ENCODE measurements around the gene SDC1. TPM values are rescaled to one million over a fixed set of nuclear protein-coding genes. Genes with fewer than 3 reads are reported as not detected.

SDC1 gene
- total RNA-seq, 1 donor from 2014 or later = 0.59 TPM

- H3K4me1 Mint-ChIP-seq (ENCODE audit: low read depth) = no peaks in the 10 kb centered on the region
These were observed 45.5 kb downstream of the SDC1 start for GRCh38 chr2:20179466-20179754.

GRCh38 chr2:20178666-20179465 lies 46.1 kb downstream of the SDC1 start:
- no peak for DNase-seq (ENCODE audit: low spot score)
- no peaks in the 10 kb centered on the region for H3K36me3 Mint-ChIP-seq (ENCODE audit: low read depth)
- no peaks in the 10 kb centered on the region for H3K9me3 Mint-ChIP-seq
- no peak overlapping the region for H3K4me3 Mint-ChIP-seq (ENCODE audit: low read depth)
- H3K27me3 Mint-ChIP-seq (ENCODE audit: low read depth) = no peaks in the 10 kb centered on the region
- no peak overlapping the region for H3K27ac Mint-ChIP-seq
- no peaks in the 10 kb centered on the region for H3K4me1 Mint-ChIP-seq (ENCODE audit: low read depth)
- intact Hi-C loops (cut with micrococcal nuclease) = no loop called here

More at GRCh38 chr2:20179466-20179754, 45.5 kb downstream of the SDC1 start:
- DNase-seq (ENCODE audit: low spot score) = no peak
- Mint-ChIP-seq H3K36me3 (ENCODE audit: low read depth) (no peaks in the 10 kb centered on the region), H3K9me3 (no peaks in the 10 kb centered on the region), H3K27me3 (ENCODE audit: low read depth) (no peaks in the 10 kb centered on the region), H3K27ac (no peak overlapping the region), H3K4me3 (ENCODE audit: low read depth) (no peak overlapping the region)
- intact Hi-C loops (cut with micrococcal nuclease) = no loop called here

GRCh38 chr2:20178249-20178607 lies 46.7 kb downstream of the SDC1 start:
- intact Hi-C loops (cut with micrococcal nuclease) = no loop called here
- no peaks in the 10 kb centered on the region for H3K27me3 Mint-ChIP-seq (ENCODE audit: low read depth)
- H3K4me3 Mint-ChIP-seq (ENCODE audit: low read depth) = no peak overlapping the region
- H3K4me1 Mint-ChIP-seq (ENCODE audit: low read depth) = no peaks in the 10 kb centered on the region
- H3K9me3 Mint-ChIP-seq = no peaks in the 10 kb centered on the region
- no peaks in the 10 kb centered on the region for H3K36me3 Mint-ChIP-seq (ENCODE audit: low read depth)
- DNase-seq (ENCODE audit: low spot score) = no peak
- H3K27ac Mint-ChIP-seq = no peak overlapping the region

GRCh38 chr2:20177556-20178248 lies 47.2 kb downstream of the SDC1 start:
- Mint-ChIP-seq H3K4me1 (ENCODE audit: low read depth) (no peaks in the 10 kb centered on the region), H3K9me3 (no peaks in the 10 kb centered on the region), H3K36me3 (ENCODE audit: low read depth) (no peaks in the 10 kb centered on the region), H3K4me3 (ENCODE audit: low read depth) (no peak overlapping the region), H3K27me3 (ENCODE audit: low read depth) (no peaks in the 10 kb centered on the region), H3K27ac (no peak overlapping the region)
- intact Hi-C loops (cut with micrococcal nuclease) = no loop called here
- no peak for DNase-seq (ENCODE audit: low spot score)

GRCh38 chr2:20176760-20177159 lies 48.2 kb downstream of the SDC1 start:
- Mint-ChIP-seq H3K36me3 (ENCODE audit: low read depth) (no peaks in the 10 kb centered on the region), H3K4me1 (ENCODE audit: low read depth) (no peaks in the 10 kb centered on the region), H3K27ac (no peak overlapping the region), H3K4me3 (ENCODE audit: low read depth) (no peak overlapping the region), H3K9me3 (no peaks in the 10 kb centered on the region), H3K27me3 (ENCODE audit: low read depth) (no peaks in the 10 kb centered on the region)
- intact Hi-C loops (cut with micrococcal nuclease) = no loop called here
- no peak for DNase-seq (ENCODE audit: low spot score)

- Mint-ChIP-seq H3K4me1 (ENCODE audit: low read depth) (no peaks in the 10 kb centered on the region), H3K9me3 (no peaks in the 10 kb centered on the region), H3K36me3 (ENCODE audit: low read depth) (no peaks in the 10 kb centered on the region), H3K27me3 (ENCODE audit: low read depth) (no peaks in the 10 kb centered on the region), H3K4me3 (ENCODE audit: low read depth) (no peak overlapping the region), H3K27ac (no peak overlapping the region)
- DNase-seq (ENCODE audit: low spot score) = no peak
- intact Hi-C loops (cut with micrococcal nuclease) = no loop called here
These were observed 49.0 kb downstream of the SDC1 start for GRCh38 chr2:20175931-20176330.

- Mint-ChIP-seq H3K4me1 (ENCODE audit: low read depth) (no peaks in the 10 kb centered on the region), H3K36me3 (ENCODE audit: low read depth) (no peaks in the 10 kb centered on the region), H3K9me3 (no peaks in the 10 kb centered on the region), H3K27ac (no peak overlapping the region), H3K4me3 (ENCODE audit: low read depth) (no peak overlapping the region), H3K27me3 (ENCODE audit: low read depth) (no peaks in the 10 kb centered on the region)
- DNase-seq (ENCODE audit: low spot score) = no peak
- intact Hi-C loops (cut with micrococcal nuclease) = no loop called here
These were observed 49.7 kb downstream of the SDC1 start for GRCh38 chr2:20175267-20175666.

GRCh38 chr2:20174410-20174809 lies 50.5 kb downstream of the SDC1 start:
- no peaks in the 10 kb centered on the region for H3K27me3 Mint-ChIP-seq (ENCODE audit: low read depth)
- no peak for DNase-seq (ENCODE audit: low spot score)
- no peak overlapping the region for H3K4me3 Mint-ChIP-seq (ENCODE audit: low read depth)
- H3K9me3 Mint-ChIP-seq = no peaks in the 10 kb centered on the region
- no peaks in the 10 kb centered on the region for H3K36me3 Mint-ChIP-seq (ENCODE audit: low read depth)
- H3K4me1 Mint-ChIP-seq (ENCODE audit: low read depth) = no peaks in the 10 kb centered on the region
- no peak overlapping the region for H3K27ac Mint-ChIP-seq
- intact Hi-C loops (cut with micrococcal nuclease) = no loop called here

GRCh38 chr2:20173496-20174402 lies 51.2 kb downstream of the SDC1 start:
- no peak for DNase-seq (ENCODE audit: low spot score)
- Mint-ChIP-seq H3K27me3 (ENCODE audit: low read depth) (no peaks in the 10 kb centered on the region), H3K4me3 (ENCODE audit: low read depth) (no peak overlapping the region), H3K27ac (no peak overlapping the region), H3K4me1 (ENCODE audit: low read depth) (no peaks in the 10 kb centered on the region), H3K9me3 (no peaks in the 10 kb centered on the region), H3K36me3 (ENCODE audit: low read depth) (no peaks in the 10 kb centered on the region)
- intact Hi-C loops (cut with micrococcal nuclease) = no loop called here

- no peak for DNase-seq (ENCODE audit: low spot score)
- no peak overlapping the region for H3K4me3 Mint-ChIP-seq (ENCODE audit: low read depth)
- intact Hi-C loops (cut with micrococcal nuclease) = no loop called here
- no peaks in the 10 kb centered on the region for H3K4me1 Mint-ChIP-seq (ENCODE audit: low read depth)
- no peaks in the 10 kb centered on the region for H3K27me3 Mint-ChIP-seq (ENCODE audit: low read depth)
- no peaks in the 10 kb centered on the region for H3K9me3 Mint-ChIP-seq
- no peaks in the 10 kb centered on the region for H3K36me3 Mint-ChIP-seq (ENCODE audit: low read depth)
- no peak overlapping the region for H3K27ac Mint-ChIP-seq
These were observed 51.9 kb downstream of the SDC1 start for GRCh38 chr2:20173064-20173463.

- no peak for DNase-seq (ENCODE audit: low spot score)
- H3K36me3 Mint-ChIP-seq (ENCODE audit: low read depth) = no peaks in the 10 kb centered on the region
- intact Hi-C loops (cut with micrococcal nuclease) = no loop called here
- no peaks in the 10 kb centered on the region for H3K9me3 Mint-ChIP-seq
- no peak overlapping the region for H3K27ac Mint-ChIP-seq
- no peaks in the 10 kb centered on the region for H3K4me1 Mint-ChIP-seq (ENCODE audit: low read depth)
- no peak overlapping the region for H3K4me3 Mint-ChIP-seq (ENCODE audit: low read depth)
- no peaks in the 10 kb centered on the region for H3K27me3 Mint-ChIP-seq (ENCODE audit: low read depth)
These were observed 52.5 kb downstream of the SDC1 start for GRCh38 chr2:20172273-20173055.

- no peaks in the 10 kb centered on the region for H3K4me1 Mint-ChIP-seq (ENCODE audit: low read depth)
- no peaks in the 10 kb centered on the region for H3K9me3 Mint-ChIP-seq
- no peaks in the 10 kb centered on the region for H3K27me3 Mint-ChIP-seq (ENCODE audit: low read depth)
- no peak overlapping the region for H3K4me3 Mint-ChIP-seq (ENCODE audit: low read depth)
- H3K36me3 Mint-ChIP-seq (ENCODE audit: low read depth) = no peaks in the 10 kb centered on the region
- H3K27ac Mint-ChIP-seq = no peak overlapping the region
- intact Hi-C loops (cut with micrococcal nuclease) = no loop called here
- no peak for DNase-seq (ENCODE audit: low spot score)
These were observed 53.4 kb downstream of the SDC1 start for GRCh38 chr2:20171445-20171977.

Measured in activated T-helper 2 cell treated with anti-CD3 and anti-CD28 coated beads, Interferon-gamma antibody, Interleukin-2, Interleukin-4, amounts not matched to agents 10 μg/mL and 5 μg/mL and 100 μg/mL, durations not matched to agents 14 hours and 24 hours and 36 hours (primary cell).